Activated CD8-positive, alpha-beta memory T cell treated with anti-CD3 and anti-CD28 coated beads for 24 hours (primary cell): ENCODE data around the gene NAT8L.
"Not testable (repeated sequence)": the region's sequence is repeated elsewhere in the genome, so short reads cannot be mapped to it uniquely, and the experiment has no call there.

Experiments used
- DNase-seq: peaks from one replicate; pipeline ENCODE4 v3.0.0-alpha.2; 2020

Gene NAT8L

GRCh38 chr4:2059046-2059725 is at the start of gene NAT8L:
TSS of gene NAT8L (plus strand) at chr4:2059327. CDS start at chr4:2059512, 185 bp downstream.
- DNase-seq = no peak

DNA sequence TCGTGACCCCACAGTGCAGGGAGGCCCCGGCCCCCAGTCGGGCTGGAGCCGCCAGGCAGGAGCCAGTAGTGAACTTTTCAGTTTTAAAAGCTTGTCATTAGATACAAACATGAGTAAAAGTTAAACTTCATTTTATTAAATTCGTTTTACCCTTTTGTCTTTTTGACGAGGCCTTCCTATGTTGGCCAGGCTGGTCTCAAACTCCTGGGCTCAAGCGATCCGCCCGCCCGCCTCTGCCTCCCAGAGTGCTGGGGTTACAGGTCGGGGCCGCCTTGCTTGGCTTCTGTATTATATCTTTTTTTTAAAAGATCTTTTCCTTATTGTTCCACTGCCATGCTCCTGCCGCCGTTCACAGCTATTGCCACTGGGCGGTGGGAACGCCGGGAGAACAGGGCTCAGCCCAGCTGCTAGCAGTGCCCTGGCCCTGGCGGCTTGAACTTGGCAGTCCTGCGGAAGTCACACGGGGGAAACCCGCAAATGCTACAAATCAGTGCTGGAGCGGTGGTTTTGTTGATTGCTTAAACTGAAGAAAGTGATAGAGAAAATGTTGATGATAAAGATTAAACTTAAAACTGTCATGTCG is 49.4 kb upstream of the NAT8L start:
- DNase-seq = peak; percentile 79

GRCh38 chr4:2011583-2011982 is 47.5 kb upstream of the NAT8L start:
- no peak for DNase-seq

DNA sequence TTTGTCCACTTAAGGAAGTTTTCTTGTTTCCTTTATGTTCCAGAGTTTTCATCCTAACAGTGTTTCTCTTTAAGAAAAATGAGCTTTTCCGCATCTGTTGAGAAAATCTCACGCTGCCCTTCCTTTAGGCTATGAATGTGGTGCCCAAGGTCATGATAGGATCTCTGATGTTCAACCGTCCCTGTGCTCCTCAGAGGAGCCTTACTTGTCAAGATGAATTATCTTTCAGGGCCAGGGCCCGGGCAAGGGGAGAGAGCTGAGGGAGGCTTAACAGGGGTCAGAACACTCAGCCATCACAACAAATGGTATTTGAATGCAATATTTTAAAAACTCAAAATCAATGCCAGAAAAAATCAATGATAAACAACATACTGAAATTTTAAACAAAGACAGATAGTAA is 44.1 kb upstream of the NAT8L start:
- no peak for DNase-seq

- DNase-seq = not testable (repeated sequence)
Measured at GRCh38 chr4:2021358-2022018, 37.6 kb upstream of the NAT8L start.

GRCh38 chr4:2024683-2025082 is 34.4 kb upstream of the NAT8L start:
- DNase-seq = no peak

GRCh38 chr4:2025817-2026216 is 33.3 kb upstream of the NAT8L start:
- no peak for DNase-seq

- not testable (repeated sequence) for DNase-seq
Measured at GRCh38 chr4:2027120-2027519, 32.0 kb upstream of the NAT8L start.

DNA sequence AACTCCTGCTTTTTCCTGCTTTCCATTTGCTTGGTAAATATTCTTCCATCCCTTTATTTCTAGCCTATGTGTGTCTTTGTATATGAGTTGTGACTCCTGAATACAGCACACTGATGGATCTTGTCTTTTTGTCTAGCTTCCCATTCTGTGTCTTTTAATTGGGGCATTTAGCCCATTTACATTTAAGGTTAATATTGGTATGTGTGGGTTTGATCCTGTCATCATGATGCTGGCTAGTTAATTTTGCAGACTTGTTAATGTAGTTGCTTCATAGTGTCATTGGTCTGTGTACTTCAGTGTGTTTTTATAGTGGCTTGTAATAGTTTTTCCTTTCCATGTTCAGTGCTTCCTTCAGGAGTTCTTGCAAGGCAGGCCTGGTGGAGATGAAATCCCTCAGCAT is 28.0 kb upstream of the NAT8L start:
- not testable (repeated sequence) for DNase-seq

DNA sequence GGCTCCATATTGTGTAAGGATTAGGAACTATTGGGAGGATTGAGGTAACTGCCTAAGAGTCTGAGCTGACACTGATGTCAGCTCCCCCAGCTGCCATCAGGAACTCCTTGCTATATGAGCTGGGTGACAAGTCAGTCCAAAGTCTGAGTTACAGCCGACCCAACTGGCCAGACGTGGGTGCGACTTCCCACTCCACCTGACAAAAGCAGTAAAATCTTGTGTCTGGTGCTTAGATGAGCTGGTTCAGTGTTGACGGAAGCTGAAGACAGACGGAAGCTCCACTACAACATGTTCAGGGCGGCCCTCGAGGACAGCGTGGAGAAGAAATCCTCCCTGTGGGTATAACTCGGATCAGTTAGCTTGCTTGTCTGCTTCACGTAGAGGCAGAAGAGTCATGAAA is 22.8 kb upstream of the NAT8L start:
- no peak for DNase-seq

GRCh38 chr4:2036866-2037265 is 22.3 kb upstream of the NAT8L start:
- DNase-seq = peak; percentile 45

DNA sequence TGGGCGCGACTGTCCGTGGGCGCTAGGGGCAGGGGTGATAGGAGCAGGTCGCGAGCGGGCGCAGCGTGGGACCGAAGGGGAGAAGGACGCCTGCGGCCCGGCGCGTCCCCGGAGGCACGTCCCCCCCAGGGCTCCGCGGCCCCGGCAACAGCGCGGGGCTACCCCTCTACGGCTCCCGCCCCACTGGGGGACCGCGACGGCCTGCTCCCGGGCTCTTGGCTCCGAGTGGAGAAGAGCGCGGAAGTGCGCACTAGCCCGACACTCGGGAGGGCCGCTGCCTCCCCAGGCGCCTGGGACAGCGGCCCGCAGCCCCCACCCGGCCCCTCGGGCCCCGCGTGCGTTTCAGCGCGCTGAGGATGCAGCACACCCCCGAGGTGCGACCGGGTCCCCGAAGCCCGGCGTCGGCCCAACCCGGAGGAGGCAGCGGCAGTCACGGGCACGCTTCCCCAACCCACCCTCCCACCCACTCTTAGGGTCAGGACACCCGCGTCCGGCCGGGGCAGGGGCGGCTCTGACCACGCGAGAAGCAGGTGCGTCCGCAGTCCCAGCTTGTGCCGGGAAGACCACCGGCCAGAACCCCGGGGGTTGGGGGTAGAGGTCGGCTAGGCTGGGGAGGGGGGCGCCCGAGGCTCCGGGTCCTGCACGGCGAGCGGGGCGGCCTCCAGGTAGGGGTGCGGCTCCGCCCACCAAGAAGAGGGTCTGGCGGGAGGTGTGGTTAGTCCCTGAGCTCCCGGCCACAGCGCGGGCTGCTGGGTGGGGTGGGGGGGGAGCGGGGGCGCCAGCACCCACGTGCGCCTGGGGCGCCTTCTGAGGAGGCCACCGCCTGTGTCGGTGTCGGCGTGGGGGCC is 18.5 kb upstream of the NAT8L start:
- peak; percentile 57 for DNase-seq

GRCh38 chr4:2041239-2042130 is 17.6 kb upstream of the NAT8L start:
- peak; percentile 94 for DNase-seq

- DNase-seq = no peak
Measured at GRCh38 chr4:2042204-2042946, 16.8 kb upstream of the NAT8L start.

GRCh38 chr4:2042947-2043395 is 16.2 kb upstream of the NAT8L start:
- peak; percentile 58 for DNase-seq

DNA sequence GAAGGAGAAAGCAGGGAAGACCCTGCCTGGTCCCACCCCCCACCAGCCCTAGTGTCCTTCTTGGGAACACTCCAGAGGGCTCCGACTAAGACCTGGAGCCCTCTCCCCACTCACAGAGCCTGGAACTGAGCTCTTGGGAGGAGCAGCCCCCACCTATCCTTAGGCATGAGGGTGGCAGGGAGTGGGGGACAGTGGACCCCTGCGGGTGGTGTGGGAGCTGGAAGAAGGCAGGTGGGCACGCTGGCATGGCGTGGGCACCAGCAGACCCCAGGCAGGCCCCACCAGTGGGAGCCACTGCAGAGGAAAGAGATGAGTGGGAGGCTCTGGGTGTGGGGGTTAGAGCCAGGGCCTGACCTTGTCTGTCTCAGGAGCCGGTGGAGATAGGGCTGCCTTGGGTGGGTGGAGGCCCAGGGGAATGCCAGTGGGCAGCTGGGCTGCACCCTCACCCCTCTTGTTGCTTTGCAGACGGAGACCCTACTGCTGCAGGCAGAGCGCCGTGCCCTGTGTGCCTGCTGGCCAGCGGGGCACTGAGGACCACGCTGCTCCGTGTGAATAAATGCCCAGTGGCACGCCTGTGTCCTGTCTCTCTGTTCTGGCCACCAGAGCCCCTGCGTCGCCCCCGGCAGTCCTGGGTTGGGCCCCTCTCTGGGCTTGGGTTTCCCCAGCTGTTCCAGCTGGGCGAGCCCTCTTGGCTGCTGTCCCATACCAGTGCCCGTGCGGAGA is 15.6 kb upstream of the NAT8L start:
- peak; percentile 56 for DNase-seq

- DNase-seq = peak; percentile 52
Measured at GRCh38 chr4:2044119-2044485, 15.0 kb upstream of the NAT8L start.

DNA sequence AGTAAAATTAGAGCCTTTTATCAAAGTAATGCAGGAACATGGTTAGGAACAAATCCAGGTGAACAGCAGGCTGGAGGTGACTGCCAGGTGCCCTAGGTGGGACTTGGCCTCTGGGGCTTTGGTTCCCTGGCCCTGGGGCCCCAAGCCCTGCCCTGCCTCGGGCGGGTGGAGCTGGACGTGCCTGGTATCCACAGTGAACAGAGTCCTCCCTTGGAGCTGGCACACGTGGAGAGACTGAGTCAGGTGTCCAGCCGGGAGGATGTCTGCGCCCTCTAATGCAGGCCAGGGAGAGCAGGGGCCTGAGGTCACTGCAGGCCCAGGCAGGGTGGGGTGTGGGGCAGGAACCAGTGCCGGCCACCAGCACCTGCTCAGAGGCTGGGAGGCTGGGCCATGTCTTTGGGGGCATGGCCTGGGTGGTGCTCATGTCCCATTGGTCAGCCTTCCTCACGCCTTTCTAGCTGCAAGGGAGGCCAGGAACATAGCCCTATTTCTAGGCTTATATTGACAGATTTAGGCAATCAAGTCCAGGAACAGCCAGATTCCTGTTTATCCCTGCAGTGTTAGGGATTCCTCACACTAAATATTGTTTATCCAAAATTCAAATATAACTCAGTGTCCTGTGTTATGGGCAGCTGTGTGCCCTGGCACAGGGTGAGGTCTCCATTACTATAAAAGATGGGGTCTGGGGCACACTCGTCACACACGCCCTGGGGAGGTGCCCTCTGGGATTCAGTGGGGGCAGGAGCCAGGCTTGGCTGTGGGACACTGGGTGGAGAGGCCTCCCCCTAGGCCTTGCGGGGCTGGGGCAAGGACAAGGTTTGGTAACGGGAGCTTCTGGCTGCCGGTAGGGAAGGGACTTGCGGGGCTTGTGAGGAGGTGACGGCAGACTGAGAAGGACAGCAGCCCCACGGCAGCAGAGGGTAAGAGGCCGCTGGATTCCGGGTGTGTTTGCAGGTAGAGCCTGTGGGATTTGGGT is 14.3 kb upstream of the NAT8L start:
- peak; percentile 55 for DNase-seq

- peak; percentile 65 for DNase-seq
Measured at GRCh38 chr4:2045518-2045951, 13.6 kb upstream of the NAT8L start.
